Liver (tissue), 3 donors: ENCODE measurements around the gene MTG1.

Source experiments
- RXRA ChIP-seq, 2 donors: IDR thresholded peaks; 2 replicates each; pipeline ENCODE4 v1.6.1; 2017 to 2018; ENCODE audit warnings: antibody characterized with exemption in 2 of 2, mild to moderate bottlenecking in 1 of 2
- YY1 ChIP-seq: IDR thresholded peaks from 2 replicates; pipeline ENCODE4 v1.6.1; 2016; ENCODE audit warnings: antibody characterized with exemption, mild to moderate bottlenecking
- TF ChIP-seq, protein P1 (sequence below): fragments of 150-350 bp; IDR thresholded peaks from 2 replicates; pipeline ENCODE4 v1.5.1; 2017; ENCODE audit warnings: improper control_type of control experiment, low read depth, low read length; ENCODE audit not compliant: missing input control
- donor health status: healthy.
- donor health status: healthy.

DNA sequence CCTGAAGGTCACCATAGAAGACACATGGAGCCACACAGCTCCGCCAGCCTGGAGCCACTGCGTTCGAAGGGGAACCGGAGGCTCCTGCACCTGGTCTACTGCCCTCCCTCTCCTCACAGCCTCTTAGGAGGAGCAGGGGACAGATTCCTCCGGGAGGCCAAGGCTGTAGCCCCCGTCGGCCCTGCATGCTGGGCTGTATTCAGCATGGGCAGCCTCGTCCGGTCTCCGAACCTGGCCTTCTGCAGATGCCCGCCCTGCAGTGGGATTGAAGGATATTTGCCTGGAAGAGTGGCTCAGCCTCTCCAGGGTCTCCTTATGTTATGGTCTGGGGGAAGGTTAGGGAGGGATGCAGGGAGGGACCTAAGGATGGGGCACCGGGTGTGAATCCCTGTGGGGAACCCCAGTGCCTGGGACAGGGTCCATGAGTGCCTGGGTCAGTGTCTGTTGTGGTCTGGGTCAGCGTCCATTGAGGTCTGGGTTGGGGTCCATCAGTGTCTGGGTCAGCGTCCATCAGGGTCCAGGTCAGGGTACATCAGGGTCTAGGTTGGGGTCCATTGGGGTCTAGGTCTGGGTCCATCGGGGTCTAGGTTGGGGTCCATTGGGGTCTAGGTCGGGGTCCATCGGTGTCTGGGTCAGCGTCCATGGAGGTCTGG, 46.8 kb downstream of the MTG1 start:
- TF ChIP-seq RXRA (IDR thresholded peaks at IDR 0.05): no peak
- no peak for TF ChIP-seq YY1
- TF ChIP-seq, protein P1, sequence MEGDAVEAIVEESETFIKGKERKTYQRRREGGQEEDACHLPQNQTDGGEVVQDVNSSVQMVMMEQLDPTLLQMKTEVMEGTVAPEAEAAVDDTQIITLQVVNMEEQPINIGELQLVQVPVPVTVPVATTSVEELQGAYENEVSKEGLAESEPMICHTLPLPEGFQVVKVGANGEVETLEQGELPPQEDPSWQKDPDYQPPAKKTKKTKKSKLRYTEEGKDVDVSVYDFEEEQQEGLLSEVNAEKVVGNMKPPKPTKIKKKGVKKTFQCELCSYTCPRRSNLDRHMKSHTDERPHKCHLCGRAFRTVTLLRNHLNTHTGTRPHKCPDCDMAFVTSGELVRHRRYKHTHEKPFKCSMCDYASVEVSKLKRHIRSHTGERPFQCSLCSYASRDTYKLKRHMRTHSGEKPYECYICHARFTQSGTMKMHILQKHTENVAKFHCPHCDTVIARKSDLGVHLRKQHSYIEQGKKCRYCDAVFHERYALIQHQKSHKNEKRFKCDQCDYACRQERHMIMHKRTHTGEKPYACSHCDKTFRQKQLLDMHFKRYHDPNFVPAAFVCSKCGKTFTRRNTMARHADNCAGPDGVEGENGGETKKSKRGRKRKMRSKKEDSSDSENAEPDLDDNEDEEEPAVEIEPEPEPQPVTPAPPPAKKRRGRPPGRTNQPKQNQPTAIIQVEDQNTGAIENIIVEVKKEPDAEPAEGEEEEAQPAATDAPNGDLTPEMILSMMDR: no peak
